COLO668 (cell line): ENCODE data around the gene UPB1.

Experiments used
- DNase-seq: peaks from one replicate; lab custom pipeline; 2025; ENCODE audit not compliant: unreplicated experiment; lab: John Stamatoyannopoulos, UW

Gene UPB1

DNA sequence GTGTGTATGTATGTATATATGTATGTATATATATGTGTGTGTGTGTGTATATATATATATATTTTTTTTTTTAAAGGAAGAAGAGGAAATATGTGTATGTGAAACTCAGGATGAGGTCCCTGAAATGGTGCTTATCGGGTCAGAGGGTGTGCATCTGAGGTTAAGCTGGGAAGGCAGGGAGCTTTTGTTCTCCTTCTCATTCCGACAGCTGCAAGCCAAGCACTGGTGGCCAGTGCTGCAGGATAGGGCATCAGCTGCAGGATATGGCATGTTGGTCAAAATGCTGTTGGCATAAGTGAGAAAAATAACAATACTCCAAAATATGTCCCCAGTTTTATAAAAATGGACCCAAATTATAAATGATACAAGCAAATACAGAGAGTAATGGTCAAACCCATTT is 68.1 kb downstream of the UPB1 start:
- DNase-seq = no peak

DNA sequence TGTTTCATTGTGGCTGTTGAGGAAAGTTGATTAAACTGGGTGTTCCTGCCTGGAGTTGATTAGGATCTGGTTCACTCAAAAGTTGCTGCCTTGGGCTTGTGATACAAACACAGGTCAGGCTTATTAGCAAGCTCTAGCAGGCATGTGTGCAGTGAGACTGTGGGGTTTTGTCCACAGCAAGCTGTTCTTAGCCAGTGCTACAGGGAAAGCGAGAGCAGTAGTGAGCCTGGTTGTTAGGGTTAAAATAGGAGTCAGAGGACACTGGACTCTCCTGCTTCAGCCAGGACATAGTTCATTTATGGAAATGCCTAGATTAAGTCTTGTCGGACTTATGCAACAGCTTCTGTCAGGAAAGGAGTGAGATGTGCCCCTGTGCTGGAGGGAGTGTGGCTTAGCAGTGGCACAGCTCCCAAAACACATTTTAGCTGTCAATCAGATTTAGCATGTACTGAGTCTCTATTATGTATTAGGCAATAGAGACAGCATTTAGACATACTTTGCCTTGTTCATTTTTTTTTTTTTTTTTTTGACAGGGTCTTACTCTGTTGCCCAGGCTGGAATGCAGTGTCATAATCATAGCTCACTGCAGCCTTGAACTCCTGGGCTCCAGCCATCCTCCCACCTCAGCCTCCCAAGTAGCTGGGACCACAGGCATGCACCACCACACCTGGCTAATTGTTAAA is 69.4 kb downstream of the UPB1 start:
- DNase-seq = no peak

DNA sequence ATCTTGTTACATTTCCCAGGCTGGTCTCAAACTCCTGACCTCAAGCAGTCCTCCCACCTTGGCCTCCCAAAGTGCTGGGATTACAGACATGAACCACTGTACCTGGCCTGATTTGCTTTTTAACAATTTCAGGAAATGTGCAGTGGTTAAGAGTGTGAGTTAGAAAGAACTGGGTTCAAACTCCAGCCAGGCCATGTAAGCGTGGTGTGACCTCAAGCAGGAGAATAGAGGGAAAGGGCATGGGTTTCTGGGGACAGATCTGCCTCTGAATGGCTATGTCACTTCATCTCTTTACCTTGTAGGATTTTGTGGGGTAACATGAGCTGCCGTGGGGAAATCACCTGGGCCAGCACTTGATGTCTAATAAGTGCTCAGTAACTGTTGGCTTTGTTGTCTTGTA is 69.9 kb downstream of the UPB1 start:
- no peak for DNase-seq

DNA sequence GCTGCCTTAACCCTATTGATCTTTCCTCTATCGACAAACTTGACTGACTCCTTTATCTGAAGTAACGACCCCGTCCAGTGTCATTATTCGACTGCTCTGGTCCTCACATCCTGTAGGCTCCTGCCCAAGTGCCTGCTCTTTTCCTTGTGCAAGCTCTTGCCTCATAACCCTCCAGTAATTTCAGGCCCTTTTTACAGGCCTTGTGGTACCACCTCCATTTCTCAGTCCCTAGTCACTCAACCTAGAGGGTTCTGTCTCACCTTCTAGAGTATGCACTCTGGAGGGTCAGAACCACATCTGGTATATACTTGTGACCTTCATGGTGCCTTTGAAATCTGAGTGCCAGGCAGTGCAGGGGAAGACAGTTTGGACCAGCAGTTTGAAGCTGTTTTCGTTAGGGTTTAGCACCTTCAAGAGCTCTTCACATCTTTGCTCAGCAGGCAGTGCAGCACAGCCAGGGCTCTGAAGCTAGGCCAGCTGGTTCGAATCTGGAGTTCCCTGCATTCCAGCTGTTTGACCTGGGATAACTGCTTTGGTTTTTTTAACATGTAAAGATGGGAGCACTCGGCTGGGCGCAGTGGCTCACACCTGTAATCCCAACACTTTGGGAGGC is 71.9 kb downstream of the UPB1 start:
- DNase-seq = no peak

DNA sequence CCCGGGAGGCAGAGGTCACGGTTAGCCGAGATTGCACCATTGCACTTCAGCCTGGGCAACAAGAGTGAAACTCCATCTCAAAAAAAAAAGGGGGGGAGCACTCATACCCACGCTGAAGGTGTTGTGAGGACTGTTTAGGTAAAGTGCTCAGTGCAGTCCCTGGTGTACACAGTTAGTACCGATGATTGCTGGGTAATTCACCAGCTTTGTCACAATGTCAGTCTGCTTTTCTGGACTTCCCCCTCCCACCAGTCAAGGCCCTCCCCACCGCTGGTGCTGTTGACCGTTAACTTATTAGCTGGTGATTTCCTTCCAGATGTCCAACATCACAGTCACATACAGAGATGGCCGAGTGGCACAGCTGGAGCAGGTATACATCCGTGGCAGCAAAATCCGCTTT is 72.5 kb downstream of the UPB1 start:
- DNase-seq = no peak

DNA sequence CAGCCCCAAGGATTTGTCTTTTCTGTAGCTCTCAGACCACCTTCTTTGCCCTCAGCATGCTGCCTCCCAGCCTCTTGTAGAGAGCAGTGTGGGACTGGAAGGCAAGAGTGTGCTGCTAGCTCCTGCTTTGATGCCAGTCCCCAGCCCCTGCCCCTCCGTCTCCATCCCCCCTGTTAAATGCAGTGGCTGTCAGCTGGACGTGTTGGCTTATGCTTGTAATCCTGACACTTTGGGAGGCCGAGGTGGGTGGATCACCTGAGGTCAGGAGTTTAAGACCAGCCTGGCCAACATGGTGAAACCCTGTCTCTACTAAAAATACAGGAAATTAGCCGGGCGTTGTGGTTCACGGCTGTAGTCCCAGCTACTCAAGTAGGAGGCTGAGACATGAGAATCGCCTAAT is 76.1 kb downstream of the UPB1 start:
- DNase-seq = no peak

DNA sequence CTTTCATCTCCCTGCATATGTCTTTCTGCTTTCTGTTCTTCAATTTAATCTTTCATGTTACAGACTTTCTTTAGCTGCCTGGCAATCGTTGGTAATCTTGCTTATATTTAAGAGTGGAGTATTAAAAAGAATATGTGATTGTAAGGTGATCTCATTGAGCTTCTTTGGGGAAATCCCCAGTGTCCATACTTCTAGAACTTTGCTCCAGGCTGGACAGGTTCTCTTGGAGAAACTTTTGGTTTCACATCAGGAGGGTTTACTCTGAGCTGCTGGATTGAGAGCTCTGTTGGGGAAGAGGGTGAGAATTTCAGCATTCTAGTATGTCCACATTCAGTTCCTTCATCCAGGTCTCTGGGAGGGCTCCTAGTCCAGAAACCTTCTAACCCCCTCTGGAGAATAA is 81.6 kb downstream of the UPB1 start:
- no peak for DNase-seq
